ENCODE measurements around the gene OSBP2.
"Not testable (repeated sequence)": the region's sequence is repeated elsewhere in the genome, so short reads cannot be mapped to it uniquely, and the experiment has no call there.

The OSBP2 gene

GRCh38 chr22:30694640-30695350 lies at the start of gene OSBP2:
Gene OSBP2 (plus strand): TSS chr22:30694874. CDS start chr22:30694910, 36 bp downstream.
- peak; percentile 19 for DNase-seq

- no peak for DNase-seq
Measured at GRCh38 chr22:30646518-30647160, 48.0 kb upstream of the OSBP2 start.

- no peak for DNase-seq
Measured at GRCh38 chr22:30647536-30647935, 47.1 kb upstream of the OSBP2 start.

GRCh38 chr22:30648825-30649224 lies 45.8 kb upstream of the OSBP2 start:
- no peak for DNase-seq

GRCh38 chr22:30649430-30650007 lies 45.2 kb upstream of the OSBP2 start:
- DNase-seq = peak; percentile 88

- no peak for DNase-seq
Measured at GRCh38 chr22:30650508-30651116, 44.1 kb upstream of the OSBP2 start.

GRCh38 chr22:30652852-30653251 lies 41.8 kb upstream of the OSBP2 start:
- DNase-seq = no peak

- DNase-seq = no peak
Measured at GRCh38 chr22:30654361-30654760, 40.3 kb upstream of the OSBP2 start.

GRCh38 chr22:30655532-30655931 lies 39.1 kb upstream of the OSBP2 start:
- DNase-seq = no peak

- DNase-seq = no peak
Measured at GRCh38 chr22:30662040-30662439, 32.6 kb upstream of the OSBP2 start.

- no peak for DNase-seq
Measured at GRCh38 chr22:30664798-30665197, 29.9 kb upstream of the OSBP2 start.

- DNase-seq = no peak
Measured at GRCh38 chr22:30665266-30665665, 29.4 kb upstream of the OSBP2 start.

- DNase-seq = no peak
Measured at GRCh38 chr22:30665786-30666185, 28.9 kb upstream of the OSBP2 start.

- DNase-seq = no peak
Measured at GRCh38 chr22:30667107-30667493, 27.6 kb upstream of the OSBP2 start.

GRCh38 chr22:30667494-30668385 lies 26.9 kb upstream of the OSBP2 start, which contains the start of gene DUSP18:
Gene DUSP18 (minus strand): TSS chr22:30667875. CDS start chr22:30664003, 3,872 bp downstream.
- peak; percentile 91 for DNase-seq

GRCh38 chr22:30668386-30668710 lies 26.3 kb upstream of the OSBP2 start:
- no peak for DNase-seq

- no peak for DNase-seq
Measured at GRCh38 chr22:30671071-30671470, 23.6 kb upstream of the OSBP2 start.

- no peak for DNase-seq
Measured at GRCh38 chr22:30673136-30673535, 21.5 kb upstream of the OSBP2 start.

GRCh38 chr22:30674482-30674881 lies 20.2 kb upstream of the OSBP2 start:
- DNase-seq = no peak

- DNase-seq = no peak
Measured at GRCh38 chr22:30675436-30675835, 19.2 kb upstream of the OSBP2 start.

GRCh38 chr22:30676565-30676964 lies 18.1 kb upstream of the OSBP2 start:
- DNase-seq = not testable (repeated sequence)

GRCh38 chr22:30679895-30680690 lies 14.6 kb upstream of the OSBP2 start:
- not testable (repeated sequence) for DNase-seq

Data from stimulated activated CD4-positive, alpha-beta T cell treated with anti-CD3 and anti-CD28 coated beads, Interleukin-1b, Interleukin-23, amount 100 ng/mL, for 48 hours (primary cell).